Measurements from ENCODE around the gene GALNT9. TPM values are rescaled to one million over a fixed set of nuclear protein-coding genes. Genes with fewer than 3 reads are reported as not detected.
A peak's percentile ranks its signal among the peaks of the same experiment; 100 is the strongest.

The GALNT9 gene
- total and polyA plus RNA-seq, 2 donors (not counting 1 experiment from before 2014, with no cell fraction given) = 0.71 to 2.4 TPM

DNA sequence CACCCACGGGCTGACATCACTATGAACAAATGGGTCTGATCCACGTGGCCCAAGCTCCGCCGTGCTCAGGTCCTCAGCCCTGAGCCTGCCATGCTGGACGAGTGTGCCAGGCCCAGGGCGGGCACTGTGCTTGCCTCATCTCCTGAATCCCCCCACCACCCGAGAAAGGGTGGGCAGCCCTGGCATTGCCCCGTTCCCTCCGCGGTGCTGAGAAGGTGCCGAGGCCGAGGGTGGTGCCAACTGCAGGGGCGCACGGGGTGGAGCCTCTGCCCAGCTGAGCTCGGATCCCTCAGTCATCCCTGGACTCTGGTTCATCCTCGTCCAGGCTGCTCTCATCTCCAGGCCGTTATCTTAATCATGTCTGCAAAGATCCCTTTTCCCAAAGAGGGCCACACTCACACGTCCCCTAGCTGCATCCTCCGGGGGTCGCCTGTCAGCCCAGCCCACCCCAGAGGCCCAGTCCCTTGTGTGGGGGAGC lies 124.6 kb downstream of the GALNT9 start:
- intact Hi-C loops (cut with micrococcal nuclease) = no loop called here
- H3K27me3 Mint-ChIP-seq = peaks cover 31% of the 10 kb centered on the region
- TF ChIP-seq, protein P1, sequence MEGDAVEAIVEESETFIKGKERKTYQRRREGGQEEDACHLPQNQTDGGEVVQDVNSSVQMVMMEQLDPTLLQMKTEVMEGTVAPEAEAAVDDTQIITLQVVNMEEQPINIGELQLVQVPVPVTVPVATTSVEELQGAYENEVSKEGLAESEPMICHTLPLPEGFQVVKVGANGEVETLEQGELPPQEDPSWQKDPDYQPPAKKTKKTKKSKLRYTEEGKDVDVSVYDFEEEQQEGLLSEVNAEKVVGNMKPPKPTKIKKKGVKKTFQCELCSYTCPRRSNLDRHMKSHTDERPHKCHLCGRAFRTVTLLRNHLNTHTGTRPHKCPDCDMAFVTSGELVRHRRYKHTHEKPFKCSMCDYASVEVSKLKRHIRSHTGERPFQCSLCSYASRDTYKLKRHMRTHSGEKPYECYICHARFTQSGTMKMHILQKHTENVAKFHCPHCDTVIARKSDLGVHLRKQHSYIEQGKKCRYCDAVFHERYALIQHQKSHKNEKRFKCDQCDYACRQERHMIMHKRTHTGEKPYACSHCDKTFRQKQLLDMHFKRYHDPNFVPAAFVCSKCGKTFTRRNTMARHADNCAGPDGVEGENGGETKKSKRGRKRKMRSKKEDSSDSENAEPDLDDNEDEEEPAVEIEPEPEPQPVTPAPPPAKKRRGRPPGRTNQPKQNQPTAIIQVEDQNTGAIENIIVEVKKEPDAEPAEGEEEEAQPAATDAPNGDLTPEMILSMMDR (IDR thresholded peaks at IDR 0.05) = no peak
- no peak for TF ChIP-seq EZH2 (IDR thresholded peaks at IDR 0.05; ENCODE audit: borderline replicate concordance, insufficient read depth, low read depth, low read length, poor library complexity, severe bottlenecking)
- POLR2A ChIA-PET = no interaction called here
- no peak for ATAC-seq (ENCODE audit: low read depth)
- H3K9ac ChIP-seq (ENCODE audit: low read length) = no peak overlapping the region
- no peak overlapping the region for H2AFZ ChIP-seq (ENCODE audit: insufficient read depth, low read depth, low read length, poor library complexity, severe bottlenecking)
- H3K9me3 ChIP-seq (ENCODE audit: control extremely low read depth in 1 of 3, control insufficient read depth in 2 of 3, insufficient read depth in 1 of 3, low read length in 2 of 3) = peaks cover 0 to 9% (median 0%) of the 10 kb centered on the region in 3 donors
- H4K20me1 ChIP-seq (ENCODE audit: control insufficient read depth, insufficient read depth, low read length, poor library complexity, severe bottlenecking) = no peaks in the 10 kb centered on the region
- no peaks in the 10 kb centered on the region for H3K79me2 ChIP-seq (ENCODE audit: control insufficient read depth, insufficient read depth, low read length)
- H3K27ac Mint-ChIP-seq = no peak overlapping the region
- H3K4me3 Mint-ChIP-seq = no peak overlapping the region
- H3K36me3 ChIP-seq (replicated peaks in 1 of 2; ENCODE audit: control extremely low read depth in 1 of 2, control insufficient read depth in 1 of 2, extremely low read depth in 1 of 2, insufficient read depth in 2 of 2, low read length in 1 of 2) = no peaks in the 10 kb centered on the region
- DNase-seq = no peak
- CTCF ChIA-PET = no interaction called here
- peaks cover 9 to 15% of the 10 kb centered on the region in 2 donors for H3K4me1 ChIP-seq (ENCODE audit: control insufficient read depth in 2 of 2, insufficient read depth in 2 of 2, low read length in 2 of 2)
- no peak overlapping the region for H3K27ac ChIP-seq (ENCODE audit: low read length in 2 of 2)
- WGBS (ENCODE audit: insufficient coverage) = 77% methylated on average over 16 of the region's 20 CpGs
- H3K4me2 ChIP-seq (replicated peaks; ENCODE audit: low read depth, low read length, poor library complexity, severe bottlenecking) = peak overlapping the region; percentile 44
- peaks cover 0 to 48% (median 13%) of the 10 kb centered on the region in 4 experiments for H3K27me3 ChIP-seq (replicated peaks in 1 of 4; ENCODE audit: control extremely low read depth in 1 of 4, control insufficient read depth in 3 of 4, insufficient read depth in 4 of 4, low read length in 3 of 4)
- H3K4me3 ChIP-seq (ENCODE audit: control extremely low read depth in 1 of 5, extremely low read depth in 1 of 5, insufficient read depth in 1 of 5, low read depth in 2 of 5, low read length in 4 of 5) = no peak overlapping the region
- no peaks in the 10 kb centered on the region for H3K4me1 Mint-ChIP-seq
- H3K9me3 Mint-ChIP-seq (ENCODE audit: insufficient read depth) = no peaks in the 10 kb centered on the region

DNA sequence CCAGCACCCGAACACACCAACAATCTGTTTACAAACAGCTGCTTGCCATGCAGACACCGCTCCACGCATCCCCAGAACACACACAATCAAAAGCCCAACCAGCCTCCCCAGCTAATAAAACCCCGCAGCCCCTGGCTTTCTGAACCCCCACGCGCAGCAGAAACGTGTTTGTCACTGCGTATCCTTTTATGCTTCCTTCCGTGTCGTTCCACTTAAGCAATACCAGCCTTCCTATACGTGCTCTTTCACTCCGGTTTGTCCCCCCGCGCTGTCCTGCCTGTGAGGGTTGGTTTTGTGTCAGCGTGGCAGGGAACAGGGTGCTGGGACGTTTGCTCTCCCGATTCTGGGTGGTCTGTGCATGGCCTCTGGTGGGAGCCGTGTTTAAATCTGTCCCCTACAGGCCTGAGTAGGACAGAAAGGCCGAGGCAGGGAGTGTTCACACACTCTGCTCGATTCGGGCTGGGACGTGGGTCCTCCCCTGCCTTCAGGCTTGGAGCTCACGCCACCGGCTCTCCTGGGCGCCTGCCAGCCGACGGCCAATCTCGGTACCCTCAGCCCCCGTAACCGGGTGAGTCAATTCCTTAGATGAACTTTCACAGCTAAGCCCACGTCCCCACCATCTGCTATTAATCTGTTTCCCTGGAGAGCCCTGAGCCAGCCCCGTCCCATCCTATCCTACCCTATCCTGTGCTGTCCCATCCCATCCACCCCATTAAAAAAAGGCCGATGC lies 125.2 kb downstream of the GALNT9 start:
- Histone ChIP-seq H3K4me2 (replicated peaks; ENCODE audit: low read depth, low read length, poor library complexity, severe bottlenecking) (no peak overlapping the region), H3K9me3 (ENCODE audit: control extremely low read depth in 1 of 3, control insufficient read depth in 2 of 3, insufficient read depth in 1 of 3, low read length in 2 of 3) (peaks cover 0 to 9% (median 0%) of the 10 kb centered on the region in 3 donors), H3K36me3 (replicated peaks in 1 of 2; ENCODE audit: control extremely low read depth in 1 of 2, control insufficient read depth in 1 of 2, extremely low read depth in 1 of 2, insufficient read depth in 2 of 2, low read length in 1 of 2) (no peaks in the 10 kb centered on the region), H3K79me2 (ENCODE audit: control insufficient read depth, insufficient read depth, low read length) (no peaks in the 10 kb centered on the region), H3K9ac (ENCODE audit: low read length) (no peak overlapping the region), H4K20me1 (ENCODE audit: control insufficient read depth, insufficient read depth, low read length, poor library complexity, severe bottlenecking) (no peaks in the 10 kb centered on the region), H2AFZ (ENCODE audit: insufficient read depth, low read depth, low read length, poor library complexity, severe bottlenecking) (no peak overlapping the region), H3K4me1 (ENCODE audit: control insufficient read depth in 2 of 2, insufficient read depth in 2 of 2, low read length in 2 of 2) (peaks cover 9 to 15% of the 10 kb centered on the region in 2 donors), H3K4me3 (ENCODE audit: control extremely low read depth in 1 of 5, extremely low read depth in 1 of 5, insufficient read depth in 1 of 5, low read depth in 2 of 5, low read length in 4 of 5) (no peak overlapping the region), H3K27ac (ENCODE audit: low read length in 2 of 2) (no peak overlapping the region), H3K27me3 (replicated peaks in 1 of 4; ENCODE audit: control extremely low read depth in 1 of 4, control insufficient read depth in 3 of 4, insufficient read depth in 4 of 4, low read length in 3 of 4) (peaks cover 0 to 48% (median 13%) of the 10 kb centered on the region in 4 experiments)
- DNase-seq = no peak
- no peak for TF ChIP-seq EZH2 (IDR thresholded peaks at IDR 0.05; ENCODE audit: borderline replicate concordance, insufficient read depth, low read depth, low read length, poor library complexity, severe bottlenecking)
- TF ChIP-seq, protein P1 (IDR thresholded peaks at IDR 0.05) = no peak
- H3K4me3 Mint-ChIP-seq = no peak overlapping the region
- no peaks in the 10 kb centered on the region for H3K4me1 Mint-ChIP-seq
- H3K27ac Mint-ChIP-seq = no peak overlapping the region
- POLR2A ChIA-PET = no interaction called here
- no peak for ATAC-seq (ENCODE audit: low read depth)
- H3K27me3 Mint-ChIP-seq = peaks cover 31% of the 10 kb centered on the region
- H3K9me3 Mint-ChIP-seq (ENCODE audit: insufficient read depth) = no peaks in the 10 kb centered on the region
- CTCF ChIA-PET = no interaction called here
- 73% methylated on average over 29 of the region's 33 CpGs for WGBS (ENCODE audit: insufficient coverage)
- intact Hi-C loops (cut with micrococcal nuclease) = no loop called here

Measured in B cell (primary cell).